HepG2 (cell line): Measurements from ENCODE around the gene SLC19A3. TPM values are rescaled to one million over a fixed set of nuclear protein-coding genes. Genes with fewer than 3 reads are reported as not detected.

ENCODE experiments used
- AGO1 ChIP-seq: fragments of 200-400 bp; formaldehyde crosslinking; IDR thresholded peaks from 2 replicates; pipeline ENCODE4 v1.6.1; 2017; ENCODE audit warnings: mild to moderate bottlenecking, low read depth, low read length, moderate library complexity; ENCODE audit not compliant: poor library complexity, severe bottlenecking
- AHDC1 ChIP-seq: sonication (generic); formaldehyde crosslinking; IDR thresholded peaks from 2 replicates; pipeline ENCODE4 v1.5.1; 2020; ENCODE audit warnings: mild to moderate bottlenecking, missing genetic modification reagents, borderline replicate concordance
- ASH2L ChIP-seq: fragments of 300-600, 200-600 bp; sonication (generic); IDR thresholded peaks from 2 replicates; pipeline ENCODE4 v1.7.0; 2017; ENCODE audit warnings: low read depth, mild to moderate bottlenecking, moderate library complexity, mixed read lengths, low read length; ENCODE audit not compliant: insufficient read length
- EP300 ChIP-seq, 3 experiments: sonication (generic) in 1 of 3; formaldehyde crosslinking in 1 of 3; IDR thresholded peaks; 2 replicates each; pipeline versions ENCODE4 v1.5.1 to v1.6.1; 2011 to 2020; ENCODE audit warnings: low read depth in 2 of 3, low read length in 2 of 3, borderline replicate concordance in 1 of 3, improper control_type of control experiment in 1 of 3, mild to moderate bottlenecking in 1 of 3, missing genetic modification reagents in 1 of 3, moderate library complexity in 1 of 3
- FOXA1 ChIP-seq, 2 experiments: fragments of 450-650 bp in 1 of 2; sonication (generic) in 1 of 2; formaldehyde crosslinking in 1 of 2; IDR thresholded peaks; 2 replicates each; pipeline versions ENCODE4 v1.4.0 to v1.6.1; 2016 to 2020; ENCODE audit warnings: missing genetic modification reagents in 1 of 2
- FOXA3 ChIP-seq: IDR thresholded peaks from 2 replicates; pipeline ENCODE4 v1.6.1; 2016; ENCODE audit warnings: missing genetic modification reagents, missing compliant biosample characterization
- GATAD2A ChIP-seq: IDR thresholded peaks from 2 replicates; pipeline ENCODE4 v1.6.1; 2016
- MAFF ChIP-seq: IDR thresholded peaks from 2 replicates; pipeline ENCODE4 v1.6.1; 2011; ENCODE audit warnings: low read depth, low read length, improper control_type of control experiment
- MBD4 ChIP-seq: IDR thresholded peaks from 2 replicates; pipeline ENCODE4 v1.6.1; 2012; ENCODE audit warnings: low read length, inconsistent platforms, borderline replicate concordance
- MIXL1 ChIP-seq: IDR thresholded peaks from 2 replicates; pipeline ENCODE4 v1.6.1; 2016
- PAXIP1 ChIP-seq: sonication (generic); formaldehyde crosslinking; conservative IDR thresholded peaks from 2 replicates; pipeline ENCODE4 v1.4.0; 2020; ENCODE audit warnings: mild to moderate bottlenecking, missing genetic modification reagents, moderate library complexity
- RFX5 ChIP-seq: IDR thresholded peaks from 2 replicates; pipeline ENCODE4 v1.6.1; 2011; ENCODE audit warnings: low read depth, low read length, improper control_type of control experiment
- RNF2 ChIP-seq: fragments of 450-650 bp; conservative IDR thresholded peaks from 2 replicates; pipeline ENCODE4 v1.6.1; 2016; ENCODE audit warnings: low read depth
- SNRNP70 ChIP-seq: fragments of 200-400 bp; formaldehyde crosslinking; IDR thresholded peaks from 2 replicates; pipeline ENCODE4 v1.6.1; 2017; ENCODE audit warnings: mild to moderate bottlenecking, low read depth, low read length, moderate library complexity
- TEAD3 ChIP-seq: optimal IDR thresholded peaks from 2 replicates; pipeline ENCODE3; 2016; ENCODE audit warnings: borderline replicate concordance
- ZEB1 ChIP-seq: IDR thresholded peaks from 2 replicates; pipeline ENCODE4 v1.6.1; 2012; ENCODE audit warnings: mild to moderate bottlenecking, low read depth, inconsistent platforms; ENCODE audit not compliant: insufficient replicate concordance
- ZKSCAN1 ChIP-seq: fragments of 150-350 bp; IDR thresholded peaks from 2 replicates; pipeline ENCODE4 v1.6.1; 2014; ENCODE audit warnings: low read length
- ZNF12 ChIP-seq: sonication (generic); formaldehyde crosslinking; IDR thresholded peaks from 2 replicates; pipeline ENCODE4 v1.5.0; 2020; ENCODE audit warnings: missing genetic modification reagents
- ZNF773 ChIP-seq: sonication (generic); formaldehyde crosslinking; IDR thresholded peaks from 2 replicates; pipeline ENCODE4 v1.4.0; 2020; ENCODE audit warnings: missing genetic modification reagents, borderline replicate concordance
- polyA plus RNA-seq, 8 experiments: library from polyadenylated mRNA; depleted of rRNA in 3 of 8; stranded (reverse) in 7 of 8; unstranded in 1 of 8; fragments of >200 nt; fragmentation: Illumina TruSeq in 4 of 8; extraction: Trizol in 4 of 8; gene quantifications; 2 replicates each; pipeline versions ENCODE4 v1.2.1 to v1.2.3, GENCODE V29; 2011 to 2016; ENCODE audit warnings: low read depth in 4 of 8, missing spikeins in 1 of 8, mixed read lengths in 1 of 8; ENCODE audit not compliant: insufficient read depth in 1 of 8
- total RNA-seq, 5 experiments: library from RNA; depleted of rRNA; stranded (reverse); fragments of >200 nt; fragmentation: Illumina TruSeq; extraction: Trizol; gene quantifications; 2 replicates each; pipeline ENCODE4 v1.2.3, GENCODE V29; 2016; ENCODE audit warnings: low read depth in 1 of 5
- TF ChIP-seq, protein P1 (sequence below): IDR thresholded peaks from 2 replicates; pipeline ENCODE4 v1.6.1; 2016; ENCODE audit warnings: mild to moderate bottlenecking

The SLC19A3 gene
- total and polyA plus RNA-seq, 2 of the 13 experiments (the other 11 are each of a cell fraction or from before 2014, with no cell fraction given) = 2.3 to 5.2 TPM

- TF ChIP-seq PAXIP1 (CRISPR knock-in tag) = peak; percentile 32; the same call in 1 of the 2 replicates
- peak; percentile 40 for TF ChIP-seq ASH2L
- 0 out of 2 replicates have a peak, but pooled peaks have one; percentile 28 for TF ChIP-seq AHDC1 (CRISPR knock-in tag)
- no peak for TF ChIP-seq MBD4
- TF ChIP-seq SNRNP70 = no peak
- TF ChIP-seq AGO1 = no peak
- TF ChIP-seq, protein P1, sequence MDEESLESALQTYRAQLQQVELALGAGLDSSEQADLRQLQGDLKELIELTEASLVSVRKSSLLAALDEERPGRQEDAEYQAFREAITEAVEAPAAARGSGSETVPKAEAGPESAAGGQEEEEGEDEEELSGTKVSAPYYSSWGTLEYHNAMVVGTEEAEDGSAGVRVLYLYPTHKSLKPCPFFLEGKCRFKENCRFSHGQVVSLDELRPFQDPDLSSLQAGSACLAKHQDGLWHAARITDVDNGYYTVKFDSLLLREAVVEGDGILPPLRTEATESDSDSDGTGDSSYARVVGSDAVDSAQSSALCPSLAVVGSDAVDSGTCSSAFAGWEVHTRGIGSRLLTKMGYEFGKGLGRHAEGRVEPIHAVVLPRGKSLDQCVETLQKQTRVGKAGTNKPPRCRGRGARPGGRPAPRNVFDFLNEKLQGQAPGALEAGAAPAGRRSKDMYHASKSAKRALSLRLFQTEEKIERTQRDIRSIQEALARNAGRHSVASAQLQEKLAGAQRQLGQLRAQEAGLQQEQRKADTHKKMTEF (CRISPR knock-in tag) = no peak
- TF ChIP-seq FOXA3 (CRISPR knock-in tag) = peak; percentile 69
- TF ChIP-seq ZKSCAN1 = 0 out of 2 replicates have a peak, but pooled peaks have one; percentile 25
- no peak for TF ChIP-seq RFX5
- no peak for TF ChIP-seq RNF2
- peak; percentile 90 for TF ChIP-seq TEAD3
- 0 out of 2 replicates have a peak, but pooled peaks have one; percentile 30 for TF ChIP-seq GATAD2A (CRISPR knock-in tag)
- TF ChIP-seq MIXL1 (CRISPR knock-in tag) = 0 out of 2 replicates have a peak, but pooled peaks have one; percentile 35
- TF ChIP-seq ZNF12 (CRISPR knock-in tag) = no peak
- peak; percentile 25 for TF ChIP-seq ZEB1
- TF ChIP-seq ZNF773 (CRISPR knock-in tag) = no peak
- TF ChIP-seq FOXA1 (IDR thresholded peaks at IDR 0.05) = no peak
- peak; percentile 70 for TF ChIP-seq FOXA1 (CRISPR knock-in tag; IDR thresholded peaks at IDR 0.05)
- peak in 1 of 2 experiments; percentile 31; a peak in 1 of 4 replicates for TF ChIP-seq EP300 (IDR thresholded peaks at IDR 0.05; ENCODE audit: low read depth in 2 of 2, low read length in 2 of 2)
- no peak for TF ChIP-seq EP300 (CRISPR knock-in tag; IDR thresholded peaks at IDR 0.05; ENCODE audit: borderline replicate concordance)
- peak; percentile 90 for TF ChIP-seq MAFF
Observed at GRCh38 chr2:227703280-227703732, 14.5 kb downstream of the SLC19A3 start (continued).
